DOHH2 (cell line): ENCODE results near the gene COPS8.

Experiments
- EZH2phosphoT487 ChIP-seq: fragments of 200-600 bp; sonication (generic); IDR thresholded peaks from 2 replicates; pipeline ENCODE4 v1.6.1; 2017; ENCODE audit warnings: borderline replicate concordance, mild to moderate bottlenecking, antibody characterized with exemption, low read length, moderate library complexity, mixed read lengths
- TF ChIP-seq, protein P1 (sequence below): fragments of 200-600 bp; sonication (generic); IDR thresholded peaks from one replicate; pipeline ENCODE4 v1.5.1; 2014; ENCODE audit warnings: antibody characterized with exemption, mild to moderate bottlenecking, low read depth, low read length; ENCODE audit not compliant: poor library complexity, severe bottlenecking

DNA sequence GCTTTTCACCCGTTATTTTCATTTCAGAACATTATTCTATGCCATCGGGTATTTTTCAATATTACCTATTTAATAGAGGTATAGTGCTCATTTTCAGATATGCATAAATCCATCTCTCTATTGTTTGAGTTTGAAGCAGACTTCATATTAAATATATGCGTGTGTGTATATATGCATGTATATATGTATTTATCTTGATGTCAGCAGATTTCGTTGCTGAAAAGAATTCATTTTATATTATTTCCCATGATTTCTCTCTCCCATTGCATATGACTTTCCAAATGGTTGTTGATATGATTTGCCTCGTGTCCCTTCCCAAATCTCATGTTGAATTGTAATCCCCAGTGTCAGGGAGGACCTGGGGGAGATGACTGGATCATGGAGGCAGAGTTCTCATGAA lies 28.6 kb upstream of the COPS8 start:
- TF ChIP-seq, protein P1, sequence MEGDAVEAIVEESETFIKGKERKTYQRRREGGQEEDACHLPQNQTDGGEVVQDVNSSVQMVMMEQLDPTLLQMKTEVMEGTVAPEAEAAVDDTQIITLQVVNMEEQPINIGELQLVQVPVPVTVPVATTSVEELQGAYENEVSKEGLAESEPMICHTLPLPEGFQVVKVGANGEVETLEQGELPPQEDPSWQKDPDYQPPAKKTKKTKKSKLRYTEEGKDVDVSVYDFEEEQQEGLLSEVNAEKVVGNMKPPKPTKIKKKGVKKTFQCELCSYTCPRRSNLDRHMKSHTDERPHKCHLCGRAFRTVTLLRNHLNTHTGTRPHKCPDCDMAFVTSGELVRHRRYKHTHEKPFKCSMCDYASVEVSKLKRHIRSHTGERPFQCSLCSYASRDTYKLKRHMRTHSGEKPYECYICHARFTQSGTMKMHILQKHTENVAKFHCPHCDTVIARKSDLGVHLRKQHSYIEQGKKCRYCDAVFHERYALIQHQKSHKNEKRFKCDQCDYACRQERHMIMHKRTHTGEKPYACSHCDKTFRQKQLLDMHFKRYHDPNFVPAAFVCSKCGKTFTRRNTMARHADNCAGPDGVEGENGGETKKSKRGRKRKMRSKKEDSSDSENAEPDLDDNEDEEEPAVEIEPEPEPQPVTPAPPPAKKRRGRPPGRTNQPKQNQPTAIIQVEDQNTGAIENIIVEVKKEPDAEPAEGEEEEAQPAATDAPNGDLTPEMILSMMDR, result no peak
- TF ChIP-seq EZH2phosphoT487, result no peak
